Measurements from ENCODE around the gene PRRC2A. TPM values are rescaled to one million over a fixed set of nuclear protein-coding genes. Genes with fewer than 3 reads are reported as not detected.

PRRC2A gene
- total and polyA plus RNA-seq, 8 donors, result 49.4 to 125 (median 93.7) TPM

- intact Hi-C loops (cut with DNase I; ENCODE audit: low total_unique reads), result no loop called here
- Histone ChIP-seq H3K27me3 (no peaks in the 10 kb centered on the region), H3K9me3 (no peaks in the 10 kb centered on the region), H3K36me3 (peaks cover 14 to 47% (median 44%) of the 10 kb centered on the region in 4 donors), H3K4me1 (peaks cover 34 to 82% (median 73%) of the 10 kb centered on the region in 4 donors), H3K4me3 (peak overlapping the region in 1 of 4 donors; percentile 83), H3K27ac (peak overlapping the region in 3 of 5 donors; percentile 87 to 92 (median 91))
- 77 to 88% (median 84%) methylated on average over 4 of the region's 4 CpGs for WGBS, 5 donors
- DNase-seq, result no peak
- TF ChIP-seq EP300 (IDR thresholded peaks at IDR 0.05) (no peak), POLR2AphosphoS5 (IDR thresholded peaks at IDR 0.05) (no peak), POLR2A (IDR thresholded peaks at IDR 0.05) (no peak), CTCF (IDR thresholded peaks at IDR 0.05) (no peak)
These were observed 37.7 kb downstream of the PRRC2A start for GRCh38 chr6:31658158-31658688.

GRCh38 chr6:31658983-31659648 is 38.6 kb downstream of the PRRC2A start:
- 77 to 83% (median 81%) methylated on average over 12 to 13 of the region's 13 CpGs for WGBS, 5 donors
- peaks cover 37 to 82% (median 74%) of the 10 kb centered on the region in 4 donors for H3K4me1 ChIP-seq

GRCh38 chr6:31659649-31660380 is 39.3 kb downstream of the PRRC2A start:
- WGBS, 5 donors, result 6 to 28% (median 12%) methylated on average over 13 of the region's 13 CpGs
- Histone ChIP-seq H3K27ac (peak overlapping the region; percentile 78 to 93 (median 91)), H3K36me3 (peaks cover 14 to 52% (median 48%) of the 10 kb centered on the region in 4 donors), H3K4me3 (peak overlapping the region; percentile 69 to 87 (median 80)), H3K9me3 (no peaks in the 10 kb centered on the region), H3K4me1 (peaks cover 40 to 85% (median 76%) of the 10 kb centered on the region in 4 donors), H3K27me3 (no peaks in the 10 kb centered on the region)
- DNase-seq, result peak in 1 of 2 donors; percentile 54
- intact Hi-C loops (cut with DNase I; ENCODE audit: low total_unique reads), result no loop called here
- TF ChIP-seq CTCF (IDR thresholded peaks at IDR 0.05) (no peak), EP300 (IDR thresholded peaks at IDR 0.05) (no peak), POLR2A (IDR thresholded peaks at IDR 0.05) (no peak)

More at GRCh38 chr6:31658983-31659648, 38.6 kb downstream of the PRRC2A start:
- H3K27ac ChIP-seq, result peak overlapping the region; percentile 78 to 93 (median 91)
- intact Hi-C loops (cut with DNase I; ENCODE audit: low total_unique reads), result no loop called here
- H3K9me3 ChIP-seq, result no peaks in the 10 kb centered on the region
- TF ChIP-seq EP300 (IDR thresholded peaks at IDR 0.05), result no peak
- H3K27me3 ChIP-seq, result no peaks in the 10 kb centered on the region
- peak overlapping the region; percentile 69 to 87 (median 80) for H3K4me3 ChIP-seq
- DNase-seq, result no peak
- peaks cover 14 to 52% (median 48%) of the 10 kb centered on the region in 4 donors for H3K36me3 ChIP-seq

- peak within 1 kb of the TSS; percentile 78 to 93 (median 91) for H3K27ac ChIP-seq
- peaks cover 40 to 82% (median 75%) of the 10 kb centered on the region in 4 donors for H3K4me1 ChIP-seq
- H3K27me3 ChIP-seq, result no peaks in the 10 kb centered on the region
- peaks cover 14 to 50% (median 41%) of the 10 kb centered on the region in 4 donors for H3K36me3 ChIP-seq
- H3K4me3 ChIP-seq, result peak within 1 kb of the TSS; percentile 69 to 87 (median 80)
- TF ChIP-seq EP300 (IDR thresholded peaks at IDR 0.05) (no peak), POLR2A (IDR thresholded peaks at IDR 0.05) (peak in 1 of 4 donors; percentile 78), POLR2AphosphoS5 (IDR thresholded peaks at IDR 0.05) (peak; percentile 55 to 97 (median 89))
- H3K9me3 ChIP-seq, result no peaks in the 10 kb centered on the region
- peak; percentile 90 to 96 for DNase-seq
- intact Hi-C loops (cut with DNase I; ENCODE audit: low total_unique reads), result no loop called here
- WGBS, 5 donors, result 0 to 1% (median 1%) methylated on average over 26 to 52 of the region's 52 CpGs
These were observed 40.1 kb downstream of the PRRC2A start, which contains the start of gene C6orf47 for GRCh38 chr6:31660381-31661261. C6orf47 (minus strand) TSS chr6:31660778; CDS start chr6:31659947, 831 bp downstream.
